HCT116 (cell line): ENCODE data around the gene CLIC4.

Source experiments
- CEBPB ChIP-seq: IDR thresholded peaks from 2 replicates; pipeline ENCODE4 v1.6.1; 2012; ENCODE audit warnings: low read depth
- CTCF ChIP-seq, 3 experiments: fragments of 200-600 bp in 1 of 3; sonication (generic) in 1 of 3; IDR thresholded peaks in 2 of 3; conservative IDR thresholded peaks in 1 of 3; 2 replicates each; pipeline ENCODE4 v1.5.1; 2012 to 2017; ENCODE audit warnings: low read depth in 2 of 3, low read length in 2 of 3, antibody characterized with exemption in 1 of 3, borderline replicate concordance in 1 of 3, control low read depth in 1 of 3, mild to moderate bottlenecking in 1 of 3, mixed read lengths in 1 of 3, mixed run types in 1 of 3, moderate library complexity in 1 of 3; ENCODE audit not compliant: insufficient read depth in 1 of 3
- ELF1 ChIP-seq: IDR thresholded peaks from 2 replicates; pipeline ENCODE4 v1.6.1; 2012; ENCODE audit warnings: low read depth, borderline replicate concordance
- EZH2 ChIP-seq: fragments of 200-600 bp; sonication (generic); IDR thresholded peaks from 2 replicates; pipeline ENCODE4 v1.6.1; 2017; ENCODE audit warnings: antibody characterized with exemption, mixed run types
- MAX ChIP-seq: IDR thresholded peaks from 2 replicates; pipeline ENCODE4 v1.6.1; 2012
- POLR2AphosphoS5 ChIP-seq: IDR thresholded peaks from 2 replicates; pipeline ENCODE4 v1.6.1; 2011; ENCODE audit warnings: mild to moderate bottlenecking, low read depth, low read length, moderate library complexity
- RAD21 ChIP-seq: IDR thresholded peaks from 2 replicates; pipeline ENCODE4 v1.6.1; 2012; ENCODE audit warnings: low read depth, mild to moderate bottlenecking
- SRF ChIP-seq: IDR thresholded peaks from 2 replicates; pipeline ENCODE4 v1.6.1; 2012; ENCODE audit warnings: low read depth
- YY1 ChIP-seq: IDR thresholded peaks from 2 replicates; pipeline ENCODE4 v1.6.1; 2011; ENCODE audit warnings: low read length, low read depth, moderate library complexity, mild to moderate bottlenecking; ENCODE audit not compliant: insufficient replicate concordance; ENCODE audit errors: extremely low read depth

- TF ChIP-seq POLR2AphosphoS5 (no peak), CTCF (IDR thresholded peaks at IDR 0.05 in 2 of 3, conservative IDR thresholded peaks at IDR 0.05 in 1 of 3; ENCODE audit: borderline replicate concordance in 1 of 3, insufficient read depth in 1 of 3, low read depth in 2 of 3, low read length in 2 of 3) (no peak), RAD21 (no peak), ELF1 (no peak), CEBPB (no peak), YY1 (no peak), MAX (no peak), EZH2 (no peak), SRF (no peak)
Observed at GRCh38 chr1:24803220-24803619, 58.0 kb downstream of the CLIC4 start.
